Activated T-cell treated with anti-CD3 and anti-CD28 coated beads for 4 hours (primary cell): Measurements from ENCODE around the gene PTPRN2.

Experiments
- DNase-seq: peaks from one replicate; pipeline ENCODE4 v3.0.0-alpha.2; 2020

The PTPRN2 gene

GRCh38 chr7:158097453-158098124 is 490.0 kb downstream of the PTPRN2 start:
- DNase-seq, result no peak

- DNase-seq, result no peak
Measured at GRCh38 chr7:158097106-158097452, 490.5 kb downstream of the PTPRN2 start.

- no peak for DNase-seq
Measured at GRCh38 chr7:158096582-158096981, 491.0 kb downstream of the PTPRN2 start.

GRCh38 chr7:158094671-158095226 is 492.9 kb downstream of the PTPRN2 start:
- no peak for DNase-seq

- DNase-seq, result no peak
Measured at GRCh38 chr7:158094046-158094445, 493.6 kb downstream of the PTPRN2 start.

GRCh38 chr7:158093156-158093796 is 494.3 kb downstream of the PTPRN2 start:
- no peak for DNase-seq

GRCh38 chr7:158087196-158087595 is 500.4 kb downstream of the PTPRN2 start:
- DNase-seq, result no peak

- no peak for DNase-seq
Measured at GRCh38 chr7:158085741-158086695, 501.6 kb downstream of the PTPRN2 start.

- no peak for DNase-seq
Measured at GRCh38 chr7:158084555-158084954, 503.1 kb downstream of the PTPRN2 start.

- DNase-seq, result no peak
Measured at GRCh38 chr7:158083526-158084310, 503.9 kb downstream of the PTPRN2 start.

GRCh38 chr7:158082761-158083160 is 504.9 kb downstream of the PTPRN2 start:
- DNase-seq, result no peak

GRCh38 chr7:158080899-158081445 is 506.7 kb downstream of the PTPRN2 start:
- DNase-seq, result no peak

GRCh38 chr7:158077934-158078910 is 509.4 kb downstream of the PTPRN2 start:
- DNase-seq, result no peak

GRCh38 chr7:158077151-158077840 is 510.3 kb downstream of the PTPRN2 start:
- DNase-seq, result no peak

GRCh38 chr7:158076656-158077055 is 511.0 kb downstream of the PTPRN2 start:
- DNase-seq, result no peak

GRCh38 chr7:158076215-158076614 is 511.4 kb downstream of the PTPRN2 start:
- no peak for DNase-seq

- no peak for DNase-seq
Measured at GRCh38 chr7:158075633-158076001, 512.0 kb downstream of the PTPRN2 start.

- no peak for DNase-seq
Measured at GRCh38 chr7:158074896-158075632, 512.6 kb downstream of the PTPRN2 start.
